ENCODE results near the gene EDN2. TPM values are rescaled to one million over a fixed set of nuclear protein-coding genes. Genes with fewer than 3 reads are reported as not detected.

The EDN2 gene
- total RNA-seq, 4 donors from 2014 or later = 2.3 to 10.2 (median 8.3) TPM

- Histone ChIP-seq H3K4me3 (no peak overlapping the region), H3K4me1 (peaks cover 78% of the 10 kb centered on the region), H3K36me3 (no peaks in the 10 kb centered on the region), H3K27ac (peak overlapping the region; percentile 39), H3K9me3 (no peaks in the 10 kb centered on the region), H3K27me3 (no peaks in the 10 kb centered on the region)
- TF ChIP-seq, protein P1, sequence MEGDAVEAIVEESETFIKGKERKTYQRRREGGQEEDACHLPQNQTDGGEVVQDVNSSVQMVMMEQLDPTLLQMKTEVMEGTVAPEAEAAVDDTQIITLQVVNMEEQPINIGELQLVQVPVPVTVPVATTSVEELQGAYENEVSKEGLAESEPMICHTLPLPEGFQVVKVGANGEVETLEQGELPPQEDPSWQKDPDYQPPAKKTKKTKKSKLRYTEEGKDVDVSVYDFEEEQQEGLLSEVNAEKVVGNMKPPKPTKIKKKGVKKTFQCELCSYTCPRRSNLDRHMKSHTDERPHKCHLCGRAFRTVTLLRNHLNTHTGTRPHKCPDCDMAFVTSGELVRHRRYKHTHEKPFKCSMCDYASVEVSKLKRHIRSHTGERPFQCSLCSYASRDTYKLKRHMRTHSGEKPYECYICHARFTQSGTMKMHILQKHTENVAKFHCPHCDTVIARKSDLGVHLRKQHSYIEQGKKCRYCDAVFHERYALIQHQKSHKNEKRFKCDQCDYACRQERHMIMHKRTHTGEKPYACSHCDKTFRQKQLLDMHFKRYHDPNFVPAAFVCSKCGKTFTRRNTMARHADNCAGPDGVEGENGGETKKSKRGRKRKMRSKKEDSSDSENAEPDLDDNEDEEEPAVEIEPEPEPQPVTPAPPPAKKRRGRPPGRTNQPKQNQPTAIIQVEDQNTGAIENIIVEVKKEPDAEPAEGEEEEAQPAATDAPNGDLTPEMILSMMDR (IDR thresholded peaks at IDR 0.05) = no peak
- no peak for TF ChIP-seq POLR2A (IDR thresholded peaks at IDR 0.05)
- TF ChIP-seq POLR2AphosphoS5 (IDR thresholded peaks at IDR 0.05) = no peak
- TF ChIP-seq EP300 (IDR thresholded peaks at IDR 0.05) = no peak
- WGBS = 83% methylated on average over 5 of the region's 5 CpGs
- DNase-seq (ENCODE audit: low spot score in 2 of 2) = no peak
Measured at GRCh38 chr1:41498391-41498790, 13.9 kb upstream of the EDN2 start.

DNA sequence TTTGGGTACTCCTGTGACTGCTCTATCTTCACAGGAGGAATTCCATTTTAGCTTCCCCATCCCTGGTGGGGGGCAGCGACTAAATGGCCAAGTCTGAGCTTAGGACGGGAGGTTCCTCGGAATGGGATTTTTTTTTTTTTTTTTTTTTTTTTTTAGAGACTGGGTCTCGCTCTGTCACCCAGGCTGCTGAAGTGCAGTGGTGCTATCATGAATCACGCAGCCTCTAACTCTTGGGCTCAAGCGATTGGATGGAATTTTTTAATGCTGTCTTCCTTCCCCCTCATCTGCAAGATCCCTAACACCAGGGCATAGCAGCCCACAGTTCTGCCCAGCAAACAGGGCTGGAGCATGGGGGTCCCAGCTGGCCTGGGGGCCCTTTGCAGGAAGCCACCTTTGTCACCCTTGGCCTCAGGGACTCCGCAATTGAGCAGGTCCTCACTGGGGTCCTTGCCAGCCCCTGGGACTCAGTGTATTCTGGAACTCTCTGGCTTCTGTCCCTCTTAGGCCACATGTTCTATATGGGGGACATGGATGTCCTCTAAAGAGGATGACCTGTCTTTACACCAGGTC, 13.1 kb upstream of the EDN2 start:
- WGBS = 92% methylated on average over 7 of the region's 7 CpGs
- TF ChIP-seq, protein P1 (IDR thresholded peaks at IDR 0.05) = no peak
- no peak for TF ChIP-seq POLR2A (IDR thresholded peaks at IDR 0.05)

DNA sequence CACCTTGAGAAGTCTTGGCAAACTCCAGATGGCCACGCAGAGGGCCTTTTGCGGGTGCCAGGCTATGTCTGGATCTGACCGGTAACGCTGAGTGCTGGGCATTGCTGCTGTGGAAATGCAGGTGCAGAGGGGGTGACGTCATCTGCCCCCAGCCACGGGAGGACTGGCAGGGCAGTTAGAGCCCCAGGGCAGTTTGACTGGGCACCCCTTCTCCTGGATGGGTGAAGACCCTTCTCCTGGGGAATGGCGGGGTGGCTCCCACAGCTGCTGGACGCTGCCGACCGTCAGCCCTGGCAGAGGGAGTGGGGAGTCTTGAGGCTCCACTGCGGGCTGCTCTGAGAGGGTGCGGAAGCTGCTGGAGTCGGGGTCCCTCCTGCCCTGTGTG, 12.6 kb upstream of the EDN2 start:
- Histone ChIP-seq H3K4me3 (no peak overlapping the region), H3K4me1 (peaks cover 67% of the 10 kb centered on the region), H3K27ac (no peak overlapping the region), H3K27me3 (no peaks in the 10 kb centered on the region), H3K36me3 (no peaks in the 10 kb centered on the region), H3K9me3 (no peaks in the 10 kb centered on the region)
- 89% methylated on average over 10 of the region's 13 CpGs for WGBS
- no peak for DNase-seq (ENCODE audit: low spot score in 2 of 2)
- TF ChIP-seq, protein P1 (IDR thresholded peaks at IDR 0.05) = no peak
- no peak for TF ChIP-seq EP300 (IDR thresholded peaks at IDR 0.05)
- TF ChIP-seq POLR2AphosphoS5 (IDR thresholded peaks at IDR 0.05) = no peak
- no peak for TF ChIP-seq POLR2A (IDR thresholded peaks at IDR 0.05)

More for the DNA sequence above, 13.1 kb upstream of the EDN2 start:
- DNase-seq (ENCODE audit: low spot score in 2 of 2) = no peak
- Histone ChIP-seq H3K36me3 (no peaks in the 10 kb centered on the region), H3K9me3 (no peaks in the 10 kb centered on the region), H3K4me3 (no peak overlapping the region), H3K27me3 (no peaks in the 10 kb centered on the region), H3K27ac (peak overlapping the region; percentile 39), H3K4me1 (peaks cover 72% of the 10 kb centered on the region)

GRCh38 chr1:41496080-41497055, 11.9 kb upstream of the EDN2 start:
- Histone ChIP-seq H3K4me1 (peaks cover 60% of the 10 kb centered on the region), H3K4me3 (peak overlapping the region; percentile 36), H3K36me3 (no peaks in the 10 kb centered on the region), H3K27ac (peak overlapping the region; percentile 78), H3K9me3 (no peaks in the 10 kb centered on the region), H3K27me3 (no peaks in the 10 kb centered on the region)
- TF ChIP-seq POLR2A (IDR thresholded peaks at IDR 0.05) = no peak
- TF ChIP-seq EP300 (IDR thresholded peaks at IDR 0.05) = peak; percentile 99
- TF ChIP-seq, protein P1 (IDR thresholded peaks at IDR 0.05) = no peak
- TF ChIP-seq POLR2AphosphoS5 (IDR thresholded peaks at IDR 0.05) = peak; percentile 22 to 97 (median 88)
- 0% methylated on average over 4 of the region's 74 CpGs for WGBS
- DNase-seq (ENCODE audit: low spot score in 2 of 2) = peak; percentile 90 to 93

Measured in suprapubic skin (tissue), 4 donors.